CD4-positive, alpha-beta T cell (primary cell): ENCODE results near the gene FYN. TPM values are rescaled to one million over a fixed set of nuclear protein-coding genes. Genes with fewer than 3 reads are reported as not detected.
"Not testable (repeated sequence)": the region's sequence is repeated elsewhere in the genome, so short reads cannot be mapped to it uniquely, and the experiment has no call there.

Experiments
- ATAC-seq: fragments of 200-7000 bp; cut with Tn5 transposase; one replicate; pipeline ENCODE4 v1.10.0; 2022; ENCODE audit warnings: mild to moderate bottlenecking; ENCODE audit not compliant: poor library complexity
- CTCF ChIA-PET: fragments of 350-600 bp; sonication (Branson Sonifier 250); formaldehyde crosslinking; loops from one replicate; lab custom pipeline; 2021; ENCODE audit warnings: antibody characterized with exemption, inconsistent platforms; lab: Charles Lee
- POLR2A ChIA-PET: fragments of 350-600 bp; sonication (Branson Sonifier 250); formaldehyde crosslinking; loops from one replicate; lab custom pipeline; 2021; ENCODE audit warnings: antibody characterized with exemption, inconsistent platforms; lab: Charles Lee
- DNase-seq, 14 experiments: peaks; one replicate each; pipeline ENCODE4 v3.0.0-alpha.2; 2013 to 2020; ENCODE audit warnings: mixed read lengths in 2 of 14
- H3K27ac ChIP-seq, 2 donors: one replicate each; pipeline versions ENCODE4 v1.5.1 to v1.7.0; 2013; ENCODE audit warnings: low read length in 2 of 2, low read depth in 1 of 2, mild to moderate bottlenecking in 1 of 2
- H3K27me3 ChIP-seq, 2 experiments: 1 replicate in 1 of 2; 2 replicates in 1 of 2; pipeline versions ENCODE4 v1.6.1 to v1.7.0; 2013; ENCODE audit warnings: low read length in 2 of 2, control low read depth in 1 of 2, mild to moderate bottlenecking in 1 of 2, moderate library complexity in 1 of 2; ENCODE audit not compliant: insufficient read depth in 2 of 2, control insufficient read depth in 1 of 2
- H3K36me3 ChIP-seq: one replicate; pipeline ENCODE4 v1.6.1; 2013; ENCODE audit warnings: low read length, control low read depth; ENCODE audit not compliant: insufficient read depth
- H3K4me1 ChIP-seq: one replicate; pipeline ENCODE4 v1.6.1; 2013; ENCODE audit warnings: low read length, control low read depth; ENCODE audit not compliant: insufficient read depth
- H3K4me3 ChIP-seq: one replicate; pipeline ENCODE4 v1.5.1; 2013; ENCODE audit warnings: mild to moderate bottlenecking, low read length, moderate library complexity
- H3K9me3 ChIP-seq, 2 experiments: 1 replicate in 1 of 2; 2 replicates in 1 of 2; pipeline versions ENCODE4 v1.6.1 to v1.7.0; 2013; ENCODE audit warnings: low read length in 2 of 2, mild to moderate bottlenecking in 2 of 2, control low read depth in 1 of 2, moderate library complexity in 1 of 2; ENCODE audit not compliant: control insufficient read depth in 1 of 2, insufficient read depth in 1 of 2
- H3K27ac Mint-ChIP-seq: one replicate; pipeline ENCODE4 v1.8.0; 2020; ENCODE audit warnings: mixed read lengths
- H3K27me3 Mint-ChIP-seq: one replicate; pipeline ENCODE4 v1.8.0; 2021; ENCODE audit warnings: mixed read lengths
- H3K36me3 Mint-ChIP-seq: one replicate; pipeline ENCODE4 v1.8.0; 2021; ENCODE audit warnings: low read depth, mixed read lengths
- H3K4me1 Mint-ChIP-seq: one replicate; pipeline ENCODE4 v1.8.0; 2021; ENCODE audit warnings: low read depth, mixed read lengths
- H3K4me3 Mint-ChIP-seq: one replicate; pipeline ENCODE4 v1.8.0; 2020; ENCODE audit warnings: mild to moderate bottlenecking, mixed read lengths
- H3K9me3 Mint-ChIP-seq: one replicate; pipeline ENCODE4 v1.8.0; 2020; ENCODE audit warnings: mixed read lengths
- CTCF ChIP-seq: fragments of 200-600 bp; IDR thresholded peaks from one replicate; pipeline ENCODE4 v1.8.0; 2022; ENCODE audit warnings: antibody characterized with exemption, mild to moderate bottlenecking
- intact Hi-C, 2 experiments: fragments of 100-400 bp; cut with DNase I in 1 of 2; cut with micrococcal nuclease in 1 of 2; formaldehyde crosslinking; loops; one replicate each; pipeline versions ENCODE4 v1.15.1 to v1.9.0; 2023 to 2025; cut with DNase I, micrococcal nuclease
- total RNA-seq, 174 experiments: library from RNA in 2 of 174; stranded (reverse) in 2 of 174; gene quantifications; one replicate each; pipeline ENCODE4 v1.2.3 and lab custom pipeline; 2021 to 2026

Gene FYN
- total RNA-seq, 2 experiments from 2014 or later: 419 TPM

GRCh38 chr6:111909238-111909637, 36.0 kb upstream of the FYN start:
- Histone ChIP-seq H3K4me3 (no peak overlapping the region), H3K4me1 (no peaks in the 10 kb centered on the region), H3K27ac (no peak overlapping the region), H3K36me3 (no peaks in the 10 kb centered on the region), H3K9me3 (no peaks in the 10 kb centered on the region), H3K27me3 (no peaks in the 10 kb centered on the region)
- CTCF ChIA-PET: no interaction called here
- ATAC-seq (no peak), DNase-seq (no peak)
- intact Hi-C loops: no loop called here
- Mint-ChIP-seq H3K4me3 (no peak overlapping the region), H3K9me3 (no peaks in the 10 kb centered on the region), H3K36me3 (no peaks in the 10 kb centered on the region), H3K27me3 (no peaks in the 10 kb centered on the region), H3K27ac (no peak overlapping the region), H3K4me1 (no peaks in the 10 kb centered on the region)
- POLR2A ChIA-PET: interaction anchor here (0.6 kb wide), 1 partner anchor 245 kb away, joined by 3 read pairs; no protein-coding TSS in a partner anchor
- TF ChIP-seq CTCF: no peak

- H3K4me1 ChIP-seq, DNase-seq, H3K27me3 ChIP-seq, ATAC-seq, H3K36me3 ChIP-seq, H3K4me3 Mint-ChIP-seq, H3K4me3 ChIP-seq, H3K27me3 Mint-ChIP-seq, intact Hi-C loops, H3K27ac ChIP-seq, POLR2A ChIA-PET, H3K9me3 Mint-ChIP-seq, CTCF ChIA-PET, H3K9me3 ChIP-seq, H3K27ac Mint-ChIP-seq, H3K4me1 Mint-ChIP-seq, H3K36me3 Mint-ChIP-seq: not testable (repeated sequence)
Measured at GRCh38 chr6:111908365-111908764, 35.1 kb upstream of the FYN start.

- Histone ChIP-seq H3K4me1 (no peaks in the 10 kb centered on the region), H3K9me3 (no peaks in the 10 kb centered on the region), H3K27me3 (no peaks in the 10 kb centered on the region), H3K27ac (no peak overlapping the region), H3K36me3 (no peaks in the 10 kb centered on the region), H3K4me3 (no peak overlapping the region)
- ChIA-PET POLR2A (no interaction called here), CTCF (interaction anchor here (0.6 kb wide), 1 partner anchor 148 kb away, joined by 3 read pairs; no protein-coding TSS in a partner anchor)
- Mint-ChIP-seq H3K9me3 (no peaks in the 10 kb centered on the region), H3K27me3 (no peaks in the 10 kb centered on the region), H3K36me3 (no peaks in the 10 kb centered on the region), H3K4me3 (no peak overlapping the region), H3K27ac (no peak overlapping the region), H3K4me1 (no peaks in the 10 kb centered on the region)
- TF ChIP-seq CTCF: no peak
- intact Hi-C loops: no loop called here
- DNase-seq (no peak), ATAC-seq (no peak)
Measured at GRCh38 chr6:111900735-111901134, 27.5 kb upstream of the FYN start.

GRCh38 chr6:111899531-111899930, 26.3 kb upstream of the FYN start:
- DNase-seq: no peak
- H3K4me1 ChIP-seq: no peaks in the 10 kb centered on the region
- no peaks in the 10 kb centered on the region for H3K27me3 ChIP-seq
- no peak overlapping the region for H3K4me3 Mint-ChIP-seq
- no peaks in the 10 kb centered on the region for H3K36me3 Mint-ChIP-seq
- H3K27ac ChIP-seq: no peak overlapping the region
- H3K9me3 ChIP-seq: no peaks in the 10 kb centered on the region
- TF ChIP-seq CTCF: no peak
- CTCF ChIA-PET: no interaction called here
- H3K4me1 Mint-ChIP-seq: no peaks in the 10 kb centered on the region
- intact Hi-C loops: no loop called here
- POLR2A ChIA-PET: no interaction called here
- no peaks in the 10 kb centered on the region for H3K27me3 Mint-ChIP-seq
- H3K27ac Mint-ChIP-seq: no peak overlapping the region
- no peak overlapping the region for H3K4me3 ChIP-seq
- no peaks in the 10 kb centered on the region for H3K36me3 ChIP-seq
- ATAC-seq: no peak
- no peaks in the 10 kb centered on the region for H3K9me3 Mint-ChIP-seq
